Measurements from ENCODE around the gene KIR2DL1.

- TF ChIP-seq, protein P1, sequence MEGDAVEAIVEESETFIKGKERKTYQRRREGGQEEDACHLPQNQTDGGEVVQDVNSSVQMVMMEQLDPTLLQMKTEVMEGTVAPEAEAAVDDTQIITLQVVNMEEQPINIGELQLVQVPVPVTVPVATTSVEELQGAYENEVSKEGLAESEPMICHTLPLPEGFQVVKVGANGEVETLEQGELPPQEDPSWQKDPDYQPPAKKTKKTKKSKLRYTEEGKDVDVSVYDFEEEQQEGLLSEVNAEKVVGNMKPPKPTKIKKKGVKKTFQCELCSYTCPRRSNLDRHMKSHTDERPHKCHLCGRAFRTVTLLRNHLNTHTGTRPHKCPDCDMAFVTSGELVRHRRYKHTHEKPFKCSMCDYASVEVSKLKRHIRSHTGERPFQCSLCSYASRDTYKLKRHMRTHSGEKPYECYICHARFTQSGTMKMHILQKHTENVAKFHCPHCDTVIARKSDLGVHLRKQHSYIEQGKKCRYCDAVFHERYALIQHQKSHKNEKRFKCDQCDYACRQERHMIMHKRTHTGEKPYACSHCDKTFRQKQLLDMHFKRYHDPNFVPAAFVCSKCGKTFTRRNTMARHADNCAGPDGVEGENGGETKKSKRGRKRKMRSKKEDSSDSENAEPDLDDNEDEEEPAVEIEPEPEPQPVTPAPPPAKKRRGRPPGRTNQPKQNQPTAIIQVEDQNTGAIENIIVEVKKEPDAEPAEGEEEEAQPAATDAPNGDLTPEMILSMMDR (IDR thresholded peaks at IDR 0.05): no peak
- TF ChIP-seq POLR2A (IDR thresholded peaks at IDR 0.05): no peak
Measured at GRCh38 chr19:54731191-54731590, 38.4 kb upstream of the KIR2DL1 start.
